GM23338 (cell line): Measurements from ENCODE around the gene ST6GALNAC4. TPM values are rescaled to one million over a fixed set of nuclear protein-coding genes. Genes with fewer than 3 reads are reported as not detected.
"Not testable (repeated sequence)": the region's sequence is repeated elsewhere in the genome, so short reads cannot be mapped to it uniquely, and the experiment has no call there.

Source experiments
- ATAC-seq: fragments of 200-7000 bp; cut with Tn5 transposase; 3 replicates; pipeline ENCODE4 v1.9.1; 2020
- DNase-seq: peaks from one replicate; pipeline ENCODE4 v3.0.0-alpha.2; 2015; ENCODE audit warnings: low spot score
- H2AFZ ChIP-seq: fragments of 200-600 bp; sonication (generic); 2 replicates; pipeline ENCODE4 v1.8.0; 2016; ENCODE audit warnings: antibody characterized with exemption, mild to moderate bottlenecking, moderate library complexity
- H3F3A ChIP-seq: fragments of 200-600 bp; sonication (generic); replicated peaks from 2 replicates; pipeline ENCODE4 v1.8.0; 2017; ENCODE audit warnings: antibody characterized with exemption, mixed run types, low read depth
- H3K27ac ChIP-seq: fragments of 200-600 bp; sonication (generic); 2 replicates; pipeline ENCODE4 v1.6.1; 2016; ENCODE audit warnings: low read depth
- H3K27me3 ChIP-seq: fragments of 200-600 bp; sonication (generic); 2 replicates; pipeline ENCODE4 v1.8.0; 2016; ENCODE audit warnings: mild to moderate bottlenecking, mixed run types, moderate library complexity; ENCODE audit not compliant: insufficient read depth
- H3K36me3 ChIP-seq: fragments of 200-600 bp; sonication (generic); 2 replicates; pipeline ENCODE4 v1.8.0; 2016; ENCODE audit warnings: mild to moderate bottlenecking; ENCODE audit not compliant: insufficient read depth
- H3K4me1 ChIP-seq: fragments of 200-600 bp; sonication (generic); 2 replicates; pipeline ENCODE4 v1.8.0; 2016; ENCODE audit warnings: mild to moderate bottlenecking, moderate library complexity; ENCODE audit not compliant: insufficient read depth
- H3K4me2 ChIP-seq: fragments of 200-600 bp; sonication (generic); 2 replicates; pipeline ENCODE4 v1.7.1; 2017; ENCODE audit warnings: mixed run types
- H3K4me3 ChIP-seq: fragments of 200-600 bp; sonication (generic); 2 replicates; pipeline ENCODE4 v1.6.1; 2016; ENCODE audit warnings: mixed run types
- H3K79me2 ChIP-seq: fragments of 200-600 bp; sonication (generic); replicated peaks from 2 replicates; pipeline ENCODE4 v1.8.0; 2017; ENCODE audit warnings: mild to moderate bottlenecking; ENCODE audit not compliant: insufficient read depth
- H3K9me2 ChIP-seq: fragments of 200-600 bp; sonication (generic); 2 replicates; pipeline ENCODE4 v1.8.0; 2017; ENCODE audit not compliant: insufficient read depth
- H4K20me1 ChIP-seq: fragments of 200-600 bp; sonication (generic); replicated peaks from 2 replicates; pipeline ENCODE4 v1.8.0; 2017; ENCODE audit warnings: mild to moderate bottlenecking; ENCODE audit not compliant: insufficient read depth
- H3K27ac Mint-ChIP-seq: 2 replicates; pipeline ENCODE4 v1.8.0; 2020; ENCODE audit warnings: inconsistent platforms, mild to moderate bottlenecking, moderate library complexity, mixed read lengths
- H3K27me3 Mint-ChIP-seq: 3 replicates; pipeline ENCODE4 v1.8.0; 2022; ENCODE audit warnings: low read depth, mild to moderate bottlenecking, moderate library complexity, mixed read lengths, inconsistent platforms; ENCODE audit not compliant: insufficient read depth, poor library complexity
- H3K36me3 Mint-ChIP-seq: 3 replicates; pipeline ENCODE4 v1.8.0; 2021; ENCODE audit warnings: low read depth, mild to moderate bottlenecking, inconsistent platforms, moderate library complexity, mixed read lengths
- H3K4me1 Mint-ChIP-seq: 3 replicates; pipeline ENCODE4 v1.8.0; 2020; ENCODE audit warnings: mild to moderate bottlenecking, inconsistent platforms, mixed read lengths
- H3K4me3 Mint-ChIP-seq: 3 replicates; pipeline ENCODE4 v1.8.0; 2021; ENCODE audit warnings: moderate library complexity, mild to moderate bottlenecking, inconsistent platforms, mixed read lengths
- H3K9me3 Mint-ChIP-seq: 3 replicates; pipeline ENCODE4 v1.8.0; 2020; ENCODE audit warnings: moderate library complexity, mild to moderate bottlenecking, inconsistent platforms, mixed read lengths
- CREB1 ChIP-seq: fragments of 250-450 bp; sonication (Bioruptor Pico); IDR thresholded peaks from 2 replicates; pipeline ENCODE4 v1.5.0; 2020; ENCODE audit warnings: low read depth, mild to moderate bottlenecking, moderate library complexity
- EZH2phosphoT487 ChIP-seq: fragments of 200-600 bp; sonication (generic); IDR thresholded peaks from one replicate; pipeline ENCODE4 v1.8.1; 2018; ENCODE audit warnings: antibody characterized with exemption; ENCODE audit not compliant: unreplicated experiment
- JUNB ChIP-seq: IDR thresholded peaks from one replicate; pipeline ENCODE4 v1.6.1; 2016; ENCODE audit warnings: antibody characterized with exemption; ENCODE audit not compliant: unreplicated experiment
- POLR2AphosphoS5 ChIP-seq: IDR thresholded peaks from 2 replicates; pipeline ENCODE4 v1.6.1; 2016; ENCODE audit warnings: antibody characterized with exemption, low read depth
- ZNF114 ChIP-seq: fragments of 250-450 bp; sonication (Bioruptor Pico); IDR thresholded peaks from 2 replicates; pipeline ENCODE4 v1.5.0; 2020; ENCODE audit warnings: mild to moderate bottlenecking, moderate library complexity
- ZNF331 ChIP-seq: fragments of 250-450 bp; sonication (Bioruptor Pico); IDR thresholded peaks from 2 replicates; pipeline ENCODE4 v1.5.0; 2020; ENCODE audit warnings: low read depth, mild to moderate bottlenecking, moderate library complexity
- polyA plus RNA-seq: library from polyadenylated mRNA; unstranded; fragments of >200 nt; fragmentation: Nextera tagmentation; extraction: Ambion mirVana; gene quantifications from 2 replicates; pipeline ENCODE4 v1.2.1, GENCODE V29; 2016
- total RNA-seq: library from RNA; depleted of rRNA; stranded (reverse); fragments of >200 nt; shearing (Covaris generic); gene quantifications from 2 replicates; pipeline ENCODE4 v1.2.3, GENCODE V29; 2014
- TF ChIP-seq, protein P1 (sequence below), 2 experiments: fragments of 200-600 bp in 1 of 2; sonication (generic) in 1 of 2; conservative IDR thresholded peaks; 2 replicates each; pipeline versions ENCODE4 v1.5.1 to v1.6.1; 2016 to 2017; ENCODE audit warnings: antibody characterized with exemption in 2 of 2, low read depth in 2 of 2, mild to moderate bottlenecking in 2 of 2, moderate library complexity in 1 of 2

ST6GALNAC4 gene
- total and polyA plus RNA-seq, 2 experiments from 2014 or later, result 8.1 to 35.3 TPM

DNA sequence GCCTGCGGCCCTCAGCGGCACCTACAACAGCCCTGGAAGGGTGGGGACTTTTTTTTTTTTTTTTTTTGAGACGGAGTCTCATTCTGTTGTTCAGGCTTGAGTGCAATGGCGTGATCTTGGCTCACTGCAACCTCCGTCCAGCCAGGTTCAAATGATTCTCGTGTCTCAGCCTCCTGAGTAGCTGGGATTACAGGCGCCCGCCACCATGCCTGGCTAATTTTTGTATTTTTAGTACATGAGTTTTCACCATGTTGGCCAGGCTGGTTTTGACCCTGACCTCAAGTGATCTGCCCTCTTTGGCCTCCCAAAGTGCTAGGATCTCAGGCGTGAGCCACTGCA lies 46.7 kb downstream of the ST6GALNAC4 start:
- peaks cover 12% of the 10 kb centered on the region for H3K27me3 Mint-ChIP-seq
- H3K27me3 ChIP-seq, H4K20me1 ChIP-seq, H3K36me3 Mint-ChIP-seq, H3K4me3 Mint-ChIP-seq, H3K9me3 Mint-ChIP-seq, H3K9me2 ChIP-seq, ATAC-seq, H3K27ac ChIP-seq, H2AFZ ChIP-seq, DNase-seq, H3K4me3 ChIP-seq, H3K27ac Mint-ChIP-seq, H3K36me3 ChIP-seq, H3K79me2 ChIP-seq, H3K4me1 ChIP-seq, H3F3A ChIP-seq, H3K4me2 ChIP-seq: not testable (repeated sequence)
- H3K4me1 Mint-ChIP-seq, result peaks cover 20% of the 10 kb centered on the region

DNA sequence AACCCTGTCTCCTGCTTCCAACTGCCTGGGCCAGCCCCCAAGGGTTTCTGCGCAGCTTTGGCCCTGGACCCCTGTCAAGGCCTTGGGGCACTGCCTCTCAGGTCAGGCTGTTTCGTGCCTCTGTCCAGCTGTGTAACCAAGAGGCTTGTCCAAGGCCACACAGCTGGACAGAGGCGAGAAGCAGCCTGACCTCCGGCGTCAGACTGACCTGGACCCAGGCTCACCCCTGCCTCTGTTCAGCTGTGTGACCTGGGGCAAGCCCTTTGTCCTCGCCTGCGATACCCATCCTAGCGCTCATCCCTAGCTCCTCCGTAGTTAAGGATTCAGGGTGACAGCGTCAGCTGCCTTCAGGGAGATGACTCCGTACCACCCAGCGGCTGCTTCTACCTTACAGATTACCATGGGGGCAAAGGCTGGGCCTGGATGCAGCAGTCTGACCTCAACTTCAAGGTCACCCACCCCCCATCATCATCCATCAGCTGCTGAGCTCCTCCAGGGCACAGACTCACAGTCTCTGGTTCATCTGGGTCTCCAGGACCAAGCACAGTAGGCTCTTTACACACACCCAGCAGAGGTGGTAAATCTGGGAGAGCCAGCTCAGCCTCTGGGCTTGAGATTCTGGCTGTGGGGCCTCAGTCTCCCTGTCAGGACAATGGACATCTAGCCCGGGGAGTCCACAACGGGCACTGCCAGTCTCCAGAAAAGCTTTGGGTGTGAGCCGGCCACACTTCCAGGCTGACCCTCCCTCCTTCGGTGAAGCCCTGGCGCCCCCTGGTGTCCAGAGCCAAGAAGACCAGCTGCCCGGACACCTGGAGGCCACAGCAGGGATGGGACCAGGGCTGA lies 47.3 kb downstream of the ST6GALNAC4 start:
- Mint-ChIP-seq H3K27me3 (peaks cover 14% of the 10 kb centered on the region), H3K4me1 (peaks cover 20% of the 10 kb centered on the region), H3K9me3 (no peaks in the 10 kb centered on the region), H3K36me3 (0 out of 3 replicates have a peak, but pooled peaks cover 4% of the 10 kb centered on the region), H3K27ac (no peak overlapping the region), H3K4me3 (no peak overlapping the region)
- H3K79me2 ChIP-seq, result no peaks in the 10 kb centered on the region
- no peak overlapping the region for H3K27ac ChIP-seq
- ATAC-seq (peak; percentile 91), DNase-seq (peak; percentile 94)
- H3K36me3 ChIP-seq, result no peaks in the 10 kb centered on the region
- H3K9me2 ChIP-seq, result no peaks in the 10 kb centered on the region
- 0 out of 2 replicates have a peak, but pooled peaks cover 7% of the 10 kb centered on the region for H3F3A ChIP-seq
- H4K20me1 ChIP-seq, result no peaks in the 10 kb centered on the region
- H3K27me3 ChIP-seq, result no peaks in the 10 kb centered on the region
- TF ChIP-seq, protein P1, sequence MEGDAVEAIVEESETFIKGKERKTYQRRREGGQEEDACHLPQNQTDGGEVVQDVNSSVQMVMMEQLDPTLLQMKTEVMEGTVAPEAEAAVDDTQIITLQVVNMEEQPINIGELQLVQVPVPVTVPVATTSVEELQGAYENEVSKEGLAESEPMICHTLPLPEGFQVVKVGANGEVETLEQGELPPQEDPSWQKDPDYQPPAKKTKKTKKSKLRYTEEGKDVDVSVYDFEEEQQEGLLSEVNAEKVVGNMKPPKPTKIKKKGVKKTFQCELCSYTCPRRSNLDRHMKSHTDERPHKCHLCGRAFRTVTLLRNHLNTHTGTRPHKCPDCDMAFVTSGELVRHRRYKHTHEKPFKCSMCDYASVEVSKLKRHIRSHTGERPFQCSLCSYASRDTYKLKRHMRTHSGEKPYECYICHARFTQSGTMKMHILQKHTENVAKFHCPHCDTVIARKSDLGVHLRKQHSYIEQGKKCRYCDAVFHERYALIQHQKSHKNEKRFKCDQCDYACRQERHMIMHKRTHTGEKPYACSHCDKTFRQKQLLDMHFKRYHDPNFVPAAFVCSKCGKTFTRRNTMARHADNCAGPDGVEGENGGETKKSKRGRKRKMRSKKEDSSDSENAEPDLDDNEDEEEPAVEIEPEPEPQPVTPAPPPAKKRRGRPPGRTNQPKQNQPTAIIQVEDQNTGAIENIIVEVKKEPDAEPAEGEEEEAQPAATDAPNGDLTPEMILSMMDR (conservative IDR thresholded peaks at IDR 0.05; ENCODE audit: low read depth in 2 of 2), result peak; percentile 79 to 98
- TF ChIP-seq POLR2AphosphoS5, result no peak
- H3K4me1 ChIP-seq, result no peaks in the 10 kb centered on the region; the same call in 1 of the 2 replicates
- no peak overlapping the region for H2AFZ ChIP-seq
- H3K4me2 ChIP-seq, result no peak overlapping the region
- H3K4me3 ChIP-seq, result no peak overlapping the region

DNA sequence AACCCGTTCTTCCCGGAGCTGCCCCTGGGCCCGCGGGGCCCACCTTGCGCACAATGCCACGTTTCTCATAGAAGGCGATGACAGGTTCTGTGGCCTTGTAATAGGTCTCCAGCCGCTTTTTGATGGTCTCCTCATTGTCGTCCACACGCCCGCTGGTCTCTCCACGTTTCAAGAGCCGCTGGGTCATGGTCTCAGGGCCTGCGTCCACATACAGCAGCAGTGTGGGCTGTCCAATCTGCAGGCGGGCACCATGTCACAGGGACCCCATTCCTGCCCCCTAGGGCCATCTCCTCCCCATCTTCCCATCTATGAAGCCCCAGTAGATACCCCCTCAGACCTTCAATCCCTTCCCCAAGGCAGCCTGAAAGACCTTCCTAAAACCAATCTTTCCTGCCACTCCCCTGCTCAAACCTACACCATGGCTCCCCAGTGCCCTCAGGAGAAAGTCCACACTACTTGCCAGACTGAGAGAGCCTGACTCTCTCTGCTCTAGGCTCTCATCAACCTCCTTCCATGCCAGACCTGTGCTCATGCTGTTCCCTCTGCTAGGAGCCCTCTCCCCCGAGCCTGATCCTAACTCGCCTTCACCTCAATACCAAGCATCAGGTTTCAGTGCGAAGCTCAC lies 48.5 kb downstream of the ST6GALNAC4 start:
- Mint-ChIP-seq H3K36me3 (0 out of 3 replicates have a peak, but pooled peaks cover 4% of the 10 kb centered on the region), H3K27ac (no peak overlapping the region), H3K27me3 (peaks cover 14% of the 10 kb centered on the region), H3K9me3 (no peaks in the 10 kb centered on the region), H3K4me1 (peaks cover 20% of the 10 kb centered on the region), H3K4me3 (no peak overlapping the region; the same call in 2 of the 3 replicates)
- Histone ChIP-seq H3K9me2 (no peaks in the 10 kb centered on the region), H3K4me1 (no peaks in the 10 kb centered on the region; the same call in 1 of the 2 replicates), H3K27me3 (no peaks in the 10 kb centered on the region), H3F3A (0 out of 2 replicates have a peak, but pooled peaks cover 7% of the 10 kb centered on the region), H3K79me2 (no peaks in the 10 kb centered on the region), H2AFZ (no peak overlapping the region), H3K4me2 (no peak overlapping the region), H3K27ac (no peak overlapping the region), H3K36me3 (no peaks in the 10 kb centered on the region), H4K20me1 (no peaks in the 10 kb centered on the region), H3K4me3 (no peak overlapping the region)
- peak; percentile 38 for ATAC-seq
- no peak for DNase-seq
- TF ChIP-seq CREB1 (CRISPR knock-in tag) (no peak), EZH2phosphoT487 (no peak), ZNF114 (CRISPR knock-in tag) (no peak), ZNF331 (CRISPR knock-in tag) (no peak), JUNB (no peak)
